Mesenteric fat pad (tissue), 1 donor: Measurements from ENCODE around the gene USH2A. TPM values are rescaled to one million over a fixed set of nuclear protein-coding genes. Genes with fewer than 3 reads are reported as not detected.
"Not testable (repeated sequence)": the region's sequence is repeated elsewhere in the genome, so short reads cannot be mapped to it uniquely, and the experiment has no call there.

ENCODE experiments used
- DNase-seq: peaks from one replicate; pipeline ENCODE4 v3.0.0-alpha.2; 2020; ENCODE audit warnings: low spot score
- total RNA-seq: library from RNA; stranded (reverse); fragmentation: NEBNext Ultra II Directional; extraction: Animal tissue kit (Norgen Biotek cat#: 25700); gene quantifications from one replicate; pipeline ENCODE4 v1.2.1, GENCODE V29; 2021
- donor health status: DM: yes; HTN: yes; CAD: no.

The USH2A gene
- total RNA-seq, 1 donor from 2014 or later, result not detected

GRCh38 chr1:216200941-216201340, 222.3 kb downstream of the USH2A start:
- no peak for DNase-seq

- no peak for DNase-seq
Observed at GRCh38 chr1:216194721-216195120, 228.5 kb downstream of the USH2A start.

- DNase-seq, result no peak
Observed at GRCh38 chr1:216193839-216194443, 229.3 kb downstream of the USH2A start.

GRCh38 chr1:216190438-216190837, 232.8 kb downstream of the USH2A start:
- DNase-seq, result no peak

GRCh38 chr1:216186816-216187215, 236.4 kb downstream of the USH2A start:
- DNase-seq, result no peak

- no peak for DNase-seq
Observed at GRCh38 chr1:216186141-216186540, 237.1 kb downstream of the USH2A start.

GRCh38 chr1:216184126-216184680, 239.0 kb downstream of the USH2A start:
- DNase-seq, result no peak

- no peak for DNase-seq
Observed at GRCh38 chr1:216183454-216183853, 239.8 kb downstream of the USH2A start.

- DNase-seq, result no peak
Observed at GRCh38 chr1:216183007-216183406, 240.2 kb downstream of the USH2A start.

- no peak for DNase-seq
Observed at GRCh38 chr1:216181590-216181989, 241.7 kb downstream of the USH2A start.

- DNase-seq, result no peak
Observed at GRCh38 chr1:216178281-216178680, 245.0 kb downstream of the USH2A start.

- DNase-seq, result no peak
Observed at GRCh38 chr1:216176970-216177369, 246.3 kb downstream of the USH2A start.

- no peak for DNase-seq
Observed at GRCh38 chr1:216175714-216176113, 247.5 kb downstream of the USH2A start.

GRCh38 chr1:216173376-216173995, 249.8 kb downstream of the USH2A start:
- DNase-seq, result no peak

GRCh38 chr1:216169351-216169750, 253.9 kb downstream of the USH2A start:
- DNase-seq, result no peak

- DNase-seq, result no peak
Observed at GRCh38 chr1:216168546-216168945, 254.7 kb downstream of the USH2A start.

GRCh38 chr1:216154063-216154462, 269.2 kb downstream of the USH2A start:
- DNase-seq, result no peak

GRCh38 chr1:216153130-216153529, 270.1 kb downstream of the USH2A start:
- no peak for DNase-seq

- not testable (repeated sequence) for DNase-seq
Observed at GRCh38 chr1:216145451-216146018, 277.7 kb downstream of the USH2A start.

GRCh38 chr1:216144661-216145450, 278.4 kb downstream of the USH2A start:
- DNase-seq, result no peak

- no peak for DNase-seq
Observed at GRCh38 chr1:216142921-216143320, 280.3 kb downstream of the USH2A start.
